COLO668 (cell line): ENCODE data around the gene MPI.
"Not testable (repeated sequence)": the region's sequence is repeated elsewhere in the genome, so short reads cannot be mapped to it uniquely, and the experiment has no call there.

Experiments
- DNase-seq: peaks from one replicate; lab custom pipeline; 2025; ENCODE audit not compliant: unreplicated experiment; lab: John Stamatoyannopoulos, UW

The MPI gene

DNA sequence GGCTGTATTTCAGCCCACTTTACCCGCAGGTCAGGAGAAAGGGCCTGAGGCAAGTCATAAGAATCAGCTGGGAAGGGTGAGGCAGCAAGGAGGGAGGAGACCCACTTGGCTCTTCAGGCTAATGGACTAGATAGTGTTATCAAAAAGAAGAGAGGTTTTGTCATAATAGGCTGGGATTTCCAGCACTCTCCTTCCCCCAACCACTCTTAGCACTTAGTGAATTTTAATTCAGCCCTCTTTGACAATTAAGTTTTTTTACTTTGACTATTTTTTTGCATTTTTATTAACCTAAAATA, 771 bp downstream of the MPI start:
- no peak for DNase-seq

DNA sequence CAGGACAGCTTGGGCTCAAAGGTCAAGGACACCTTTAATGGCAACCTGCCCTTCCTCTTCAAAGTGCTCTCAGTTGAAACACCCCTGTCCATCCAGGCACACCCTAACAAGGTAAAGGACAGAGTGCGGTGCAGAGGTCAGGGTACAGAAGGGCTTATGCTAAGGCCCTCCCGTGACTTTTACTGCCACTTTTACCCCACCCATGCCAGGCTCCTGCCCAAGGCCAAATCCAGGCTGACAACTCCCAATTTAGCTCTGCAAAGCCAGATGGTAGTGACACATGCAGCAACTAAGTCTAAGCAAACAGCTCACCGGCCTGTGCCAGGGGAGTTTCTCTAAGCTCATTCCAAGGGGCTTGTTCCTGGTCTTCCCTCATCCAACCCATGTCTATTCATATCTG, 1.6 kb downstream of the MPI start:
- no peak for DNase-seq

DNA sequence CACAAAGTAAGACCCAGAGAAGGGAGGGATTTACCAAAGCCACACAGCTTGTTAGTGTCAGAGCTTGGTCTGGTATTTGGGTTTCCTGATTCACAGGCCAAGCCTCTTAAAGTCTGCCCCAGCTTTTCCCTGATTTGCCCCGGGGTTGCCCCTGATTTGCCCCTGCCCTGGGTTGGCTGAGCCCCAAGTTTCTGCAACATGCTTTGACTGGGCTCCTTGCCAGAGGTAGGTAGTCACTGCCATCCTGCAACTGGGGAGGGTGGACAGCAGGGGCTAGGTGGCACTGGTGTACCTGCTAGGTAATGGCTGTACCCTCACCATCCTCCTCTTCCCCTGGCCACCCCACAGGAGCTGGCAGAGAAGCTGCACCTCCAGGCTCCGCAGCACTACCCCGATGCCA, 2.5 kb downstream of the MPI start:
- no peak for DNase-seq

DNA sequence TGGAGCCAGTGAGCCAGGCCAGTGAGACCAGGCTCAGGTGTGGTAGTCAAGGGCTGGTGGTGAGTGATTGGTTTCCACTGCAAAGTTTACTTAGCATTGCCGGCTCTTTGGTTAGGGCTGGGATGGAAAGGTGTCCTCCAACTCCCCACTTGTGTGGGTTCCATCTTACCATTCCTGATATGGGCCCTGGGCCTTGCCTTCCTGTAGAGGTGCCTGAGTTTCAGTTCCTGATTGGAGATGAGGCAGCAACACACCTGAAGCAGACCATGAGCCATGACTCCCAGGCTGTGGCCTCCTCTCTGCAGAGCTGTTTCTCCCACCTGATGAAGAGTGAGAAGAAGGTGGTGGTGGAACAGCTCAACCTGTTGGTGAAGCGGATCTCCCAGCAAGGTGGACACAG, 3.1 kb downstream of the MPI start:
- no peak for DNase-seq

DNA sequence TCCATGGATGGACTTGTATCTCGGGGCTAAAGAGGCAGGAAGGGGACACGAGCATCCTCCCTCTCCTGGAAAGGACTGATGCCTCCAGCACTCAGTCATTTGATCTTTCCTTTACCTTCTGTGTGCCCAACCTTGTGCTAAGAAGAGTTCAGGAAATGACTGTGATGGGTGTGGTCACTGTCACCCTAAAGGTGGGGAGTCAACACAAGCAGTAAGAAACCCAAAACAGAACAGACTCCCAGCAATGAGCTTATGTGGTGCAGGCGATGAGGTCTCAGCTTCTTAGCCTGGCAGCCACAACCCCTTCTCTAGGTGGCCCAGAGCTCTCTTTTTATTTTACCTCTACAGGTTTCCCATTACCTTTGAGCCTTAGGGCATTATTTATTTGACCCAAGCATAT, 3.8 kb downstream of the MPI start:
- DNase-seq: no peak

DNA sequence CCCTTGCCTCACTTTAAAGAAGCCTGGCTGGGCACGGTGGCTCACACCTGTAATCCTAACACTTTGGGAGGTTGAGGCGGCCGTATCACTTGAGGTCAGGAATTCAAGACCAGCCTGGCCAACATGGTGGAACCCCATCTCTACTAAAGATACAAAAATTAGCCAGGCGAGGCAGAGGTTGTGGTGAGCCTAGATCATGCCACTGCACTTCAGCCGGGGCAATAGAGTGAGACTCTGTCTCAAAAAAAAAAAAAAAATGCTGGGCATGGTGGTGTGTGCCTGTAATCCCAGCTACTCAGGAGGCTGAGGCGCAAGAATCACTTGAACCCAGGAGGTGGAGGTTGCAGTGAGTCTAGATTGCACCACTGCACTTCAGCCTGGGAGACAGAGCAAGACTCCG, 4.5 kb downstream of the MPI start:
- DNase-seq: not testable (repeated sequence)

DNA sequence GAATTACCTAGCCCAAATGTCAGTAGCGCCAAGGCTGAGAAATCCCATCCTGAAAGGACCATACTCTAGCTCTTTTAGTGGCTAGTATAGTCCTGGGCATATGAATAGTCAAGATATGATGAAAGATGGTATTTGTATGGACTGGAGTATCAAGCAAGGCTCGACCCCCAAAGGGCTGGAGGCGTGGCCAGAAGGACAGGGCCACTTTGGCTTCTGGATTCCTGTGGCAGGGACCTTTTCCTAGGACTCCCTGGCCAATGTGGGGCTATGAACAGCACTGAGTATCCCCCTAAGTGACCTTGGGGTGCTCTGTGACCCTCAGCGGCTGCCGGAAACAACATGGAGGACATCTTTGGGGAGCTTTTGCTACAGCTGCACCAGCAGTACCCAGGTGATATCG, 6.0 kb downstream of the MPI start:
- no peak for DNase-seq

DNA sequence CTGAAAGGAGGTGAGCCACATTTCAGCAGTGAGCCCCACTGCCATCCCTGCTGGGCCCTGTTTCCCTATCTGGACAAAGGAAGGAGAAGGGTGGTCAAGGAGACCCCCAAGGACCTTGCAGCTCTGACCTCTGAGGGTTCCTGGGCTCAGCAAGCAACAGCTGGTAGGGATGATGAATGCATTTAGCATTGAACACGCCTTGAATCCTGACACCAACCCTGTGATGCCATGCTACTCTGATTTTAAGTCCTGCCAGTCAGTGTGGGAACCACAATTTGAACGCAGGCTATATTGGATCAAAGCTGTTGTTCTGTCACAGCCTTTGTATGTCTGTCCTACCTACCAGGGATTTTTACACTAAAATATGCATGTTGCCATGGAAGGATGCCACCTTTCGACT, 6.5 kb downstream of the MPI start:
- no peak for DNase-seq

DNA sequence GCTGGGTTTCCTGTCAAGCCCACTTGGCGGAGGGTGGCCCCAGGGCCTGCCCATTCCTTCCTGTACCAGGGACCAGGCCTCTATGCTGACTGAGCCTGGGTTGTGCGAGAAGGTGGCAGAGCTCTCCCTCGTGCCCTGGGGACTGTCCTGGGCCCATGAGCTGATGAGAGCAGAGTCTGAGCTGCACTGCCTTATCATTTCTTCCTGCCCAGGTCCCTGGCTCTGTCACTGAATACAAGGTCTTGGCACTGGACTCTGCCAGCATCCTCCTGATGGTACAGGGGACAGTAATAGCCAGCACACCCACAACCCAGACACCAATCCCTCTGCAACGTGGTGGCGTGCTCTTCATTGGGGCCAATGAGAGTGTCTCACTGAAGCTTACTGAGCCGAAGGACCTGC, 7.5 kb downstream of the MPI start:
- no peak for DNase-seq

DNA sequence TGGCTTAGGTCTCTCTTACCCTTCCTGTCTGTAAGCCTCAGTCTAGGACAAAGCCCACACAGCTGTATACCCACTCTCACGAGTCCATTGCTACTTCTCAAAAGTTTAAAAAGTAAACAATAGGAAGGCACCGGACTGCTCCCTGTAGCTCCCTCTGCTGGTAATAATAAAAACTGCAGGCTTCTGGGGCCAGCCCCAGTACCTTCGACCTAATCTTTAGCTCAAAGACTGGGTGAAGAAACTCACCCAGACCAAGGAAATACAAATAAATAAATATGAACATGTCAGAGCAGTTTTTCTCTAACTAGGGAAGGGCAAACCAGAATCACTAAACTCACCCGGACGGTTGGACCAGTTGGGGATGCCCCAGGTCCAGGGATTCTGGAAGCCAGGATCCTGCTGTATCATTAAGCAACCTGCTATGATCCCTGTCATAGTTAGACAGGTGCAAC, 11.8 kb downstream of the MPI start:
- peak; percentile 35 for DNase-seq

DNA sequence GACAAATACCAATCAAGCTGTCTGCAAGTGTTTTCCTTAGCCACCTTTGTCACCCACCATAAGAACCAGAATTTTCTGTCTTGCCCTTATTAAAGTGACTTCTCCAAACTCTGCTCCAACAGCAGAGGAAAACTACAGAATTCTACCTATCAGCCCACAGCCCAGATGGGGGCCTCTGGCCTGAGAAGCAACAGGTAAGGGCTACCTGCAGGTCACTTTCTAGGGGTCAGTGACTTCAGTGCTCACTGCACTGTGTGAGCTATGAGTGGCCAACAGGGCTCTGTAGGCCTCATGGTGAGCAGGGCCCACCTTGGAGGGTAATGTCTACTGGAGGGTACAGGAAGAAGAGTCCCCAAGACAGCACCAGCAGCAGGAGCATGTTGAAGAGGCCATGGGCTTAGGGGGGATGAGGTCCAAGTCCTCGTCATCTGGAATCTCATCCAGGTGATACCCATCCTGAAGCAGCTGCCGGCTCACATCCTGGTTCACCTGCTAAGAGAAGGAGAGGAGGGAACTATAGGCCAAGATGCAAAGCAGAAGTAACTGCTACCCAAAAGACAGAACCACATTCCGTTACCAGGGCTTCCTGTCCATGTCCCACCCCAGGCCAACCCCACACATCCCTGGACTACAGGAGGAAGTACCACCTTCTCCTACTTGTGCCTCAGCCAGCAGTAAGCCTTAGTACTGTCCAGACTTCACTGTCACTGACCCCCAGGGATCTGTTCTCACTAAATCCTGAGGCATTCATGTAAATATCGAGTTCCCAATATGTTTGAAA, 12.6 kb downstream of the MPI start:
- DNase-seq: no peak

DNA sequence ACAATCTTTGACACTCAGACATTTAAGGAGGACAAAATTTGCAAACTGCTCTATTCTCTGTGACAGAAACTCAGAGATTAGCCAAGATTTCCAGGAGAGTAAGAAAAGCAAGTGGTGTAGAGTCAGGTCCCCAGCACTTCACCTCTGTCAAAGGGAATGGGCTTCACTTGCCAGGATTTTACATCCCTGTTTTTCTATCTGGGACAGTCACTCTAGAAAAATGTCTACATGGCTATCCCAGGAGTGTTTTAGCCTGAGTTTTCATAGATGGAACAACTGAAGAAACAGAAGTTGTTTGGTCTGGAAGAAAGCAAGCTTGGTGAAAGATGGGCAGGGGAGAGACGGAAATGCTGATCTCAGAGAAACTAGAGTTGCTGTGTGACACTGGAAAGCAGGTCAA, 13.8 kb downstream of the MPI start:
- no peak for DNase-seq

DNA sequence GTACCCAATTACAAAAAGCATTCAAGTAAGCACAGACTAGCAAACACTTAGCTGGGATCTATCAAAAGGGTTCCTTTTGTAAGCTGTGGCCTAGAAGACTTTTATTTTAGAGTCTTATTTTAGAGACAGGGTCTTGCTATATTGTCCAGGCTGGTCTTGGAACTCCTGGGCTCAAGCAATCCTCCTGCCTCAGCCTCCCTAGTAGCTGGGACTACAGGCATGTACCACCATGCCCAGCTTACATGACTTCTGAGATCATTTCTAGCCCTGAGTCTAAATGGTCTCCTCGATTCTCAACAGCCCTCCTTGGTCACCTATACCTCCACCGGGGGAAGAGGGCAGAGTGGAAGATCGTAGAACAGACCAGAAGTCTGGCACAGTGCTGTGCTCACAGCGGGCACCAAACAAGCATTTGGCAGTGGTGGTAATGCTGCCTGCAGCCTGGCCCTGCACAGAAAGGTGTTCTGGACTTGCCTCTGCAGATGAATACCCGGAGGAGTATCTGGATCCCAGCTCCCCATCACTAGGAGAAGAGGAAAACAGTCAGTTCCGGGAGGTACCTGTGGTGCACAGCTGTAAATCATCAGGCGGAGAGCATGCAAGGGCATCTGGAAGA, 14.5 kb downstream of the MPI start:
- DNase-seq: no peak

DNA sequence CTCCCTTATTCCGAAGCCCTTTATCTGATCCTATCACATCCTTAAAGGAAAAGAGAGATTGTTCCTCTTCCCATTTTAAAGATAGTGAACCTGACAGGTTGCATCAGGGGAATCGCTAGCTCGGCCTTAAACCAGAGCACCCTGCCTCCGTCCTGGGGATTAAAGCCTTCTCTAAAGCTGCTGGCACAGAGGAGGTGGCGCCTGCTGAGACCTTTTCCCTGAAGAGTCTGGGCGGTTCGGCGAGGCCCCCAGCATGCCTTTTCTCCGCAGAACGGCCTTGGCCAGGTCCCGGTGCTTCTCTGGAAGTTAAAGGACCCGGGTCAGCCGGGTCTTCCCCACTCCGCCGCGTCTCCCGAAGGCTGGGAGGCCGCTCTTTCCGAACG, 16.2 kb downstream of the MPI start:
- no peak for DNase-seq

DNA sequence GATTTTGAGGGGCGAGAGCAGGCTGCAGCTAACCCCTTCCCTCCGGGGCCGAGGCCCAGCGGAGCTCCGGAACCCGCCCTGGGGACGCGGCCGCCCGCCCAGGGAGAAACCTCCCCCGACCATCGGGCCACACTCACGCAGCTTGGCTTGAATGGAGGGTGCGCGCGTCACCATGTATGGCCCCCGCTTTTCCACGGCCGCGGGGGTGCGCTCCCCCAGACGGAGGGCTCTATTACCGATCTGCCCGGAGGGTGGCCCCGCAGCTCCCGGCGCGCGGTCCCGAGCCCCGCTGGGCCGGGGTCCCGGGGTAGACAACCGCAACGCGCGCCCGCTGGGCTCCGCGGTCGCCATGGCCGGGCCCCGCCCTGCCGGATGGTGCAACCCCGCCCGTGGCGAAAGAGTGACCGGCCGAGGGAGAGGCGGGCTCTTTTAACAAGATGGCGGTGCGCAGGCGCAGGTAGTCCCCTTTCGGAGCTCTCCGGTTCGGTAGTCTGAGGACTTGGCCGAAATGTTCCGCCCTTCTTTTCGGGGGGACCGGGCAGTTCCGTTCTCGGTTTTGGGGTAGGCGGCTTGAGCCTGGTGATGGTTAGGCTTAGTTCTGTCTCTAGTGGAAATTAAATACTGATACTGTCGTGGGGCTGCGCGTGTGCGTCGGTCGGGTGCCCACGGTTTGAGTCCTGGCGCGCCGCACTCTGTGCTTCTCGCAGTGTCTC, 16.8 kb downstream of the MPI start, which contains the start of gene FAM219B:
Gene FAM219B (minus strand): TSS at position 402 of the 713 bp plus-strand sequence. CDS start 51 bp downstream, at position 351.
- peak; percentile 92 for DNase-seq

DNA sequence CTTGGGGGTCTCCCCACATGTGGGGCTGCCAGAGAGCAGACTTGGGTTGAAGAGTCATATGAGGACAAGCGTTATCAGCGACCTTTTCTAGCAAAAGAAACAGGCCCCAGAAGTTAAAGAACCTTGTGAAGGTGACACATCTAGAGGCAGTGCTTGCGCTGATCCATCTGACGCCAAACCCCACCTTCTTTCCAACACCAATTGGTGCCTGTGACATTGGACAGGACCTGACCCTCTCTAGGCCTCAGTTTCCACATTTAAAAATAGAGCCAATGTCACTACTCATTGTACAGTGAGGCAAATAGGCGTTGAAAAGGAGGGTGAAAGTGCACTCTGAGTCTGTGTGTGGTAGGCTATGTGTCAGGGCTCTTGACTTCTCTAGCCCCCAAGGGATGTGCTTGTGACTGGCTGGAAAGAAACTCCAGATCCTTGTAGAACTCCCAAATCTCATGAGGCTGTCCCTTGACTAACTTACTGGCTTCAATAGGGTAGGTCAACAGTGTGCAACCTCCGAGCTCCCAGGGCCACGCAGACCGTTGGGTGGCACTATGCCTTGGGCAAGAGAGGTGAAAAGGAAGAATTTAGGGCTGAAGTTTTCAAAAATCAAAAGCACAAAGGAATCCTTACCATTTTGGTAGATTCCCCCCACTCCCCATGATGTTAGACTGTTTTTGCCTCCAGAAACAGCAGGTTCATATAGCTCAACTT, 17.5 kb downstream of the MPI start:
- DNase-seq: no peak

DNA sequence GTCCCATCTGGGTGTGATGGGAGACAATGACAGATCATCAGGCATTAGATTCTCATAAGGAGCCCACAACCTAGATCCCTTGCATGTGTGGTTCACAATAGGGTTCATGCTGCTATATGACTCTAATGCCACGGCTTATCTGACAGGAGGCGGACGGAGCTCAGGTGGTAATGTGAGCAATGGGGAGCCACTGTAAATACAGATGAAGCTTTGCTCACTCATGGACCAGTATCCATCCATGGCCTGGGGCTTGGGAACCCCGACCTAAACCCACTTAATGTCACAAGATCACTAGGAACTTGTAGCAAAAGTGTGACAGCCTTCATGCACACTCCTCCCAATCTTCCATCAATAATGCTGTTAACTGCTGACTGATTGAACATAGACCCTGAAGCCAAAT, 18.8 kb downstream of the MPI start:
- DNase-seq: no peak

DNA sequence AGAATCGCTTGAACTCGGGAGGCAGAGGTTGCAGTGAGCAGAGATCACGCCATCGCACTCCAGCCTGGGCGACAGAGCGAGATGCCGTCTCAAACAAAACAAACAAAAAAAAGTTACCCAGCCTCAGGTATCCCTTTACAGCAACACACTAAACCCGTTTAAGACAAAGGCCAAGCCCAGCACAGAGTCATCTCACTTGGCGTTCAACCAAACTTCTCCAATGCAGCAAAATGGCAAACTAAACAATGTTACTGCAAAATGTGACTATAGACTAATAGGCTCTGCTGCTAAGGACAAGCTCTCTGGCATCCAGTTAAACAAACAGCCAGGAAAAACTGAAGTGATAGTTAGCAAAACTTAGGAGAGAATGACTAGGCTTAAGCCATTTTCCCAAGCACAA, 23.2 kb downstream of the MPI start:
- DNase-seq: no peak

DNA sequence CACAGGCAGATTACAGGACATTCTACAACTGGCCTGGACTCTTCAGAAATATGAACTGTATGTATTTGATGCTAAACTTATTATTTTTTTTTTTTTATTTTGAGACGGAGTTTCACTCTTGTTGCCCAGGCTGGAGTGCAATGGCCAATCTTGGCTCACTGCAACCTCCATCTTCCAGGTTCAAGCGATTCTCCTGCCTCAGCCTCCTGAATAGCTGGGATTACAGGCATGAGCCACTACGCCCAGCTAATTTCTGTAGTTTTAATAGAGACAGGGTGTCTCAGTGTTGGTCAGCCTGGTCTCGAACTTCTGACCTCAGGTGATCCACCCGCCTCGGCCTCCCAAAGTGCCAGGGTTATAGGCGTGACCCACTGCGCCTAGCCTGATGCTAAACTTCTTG, 24.0 kb downstream of the MPI start:
- not testable (repeated sequence) for DNase-seq

DNA sequence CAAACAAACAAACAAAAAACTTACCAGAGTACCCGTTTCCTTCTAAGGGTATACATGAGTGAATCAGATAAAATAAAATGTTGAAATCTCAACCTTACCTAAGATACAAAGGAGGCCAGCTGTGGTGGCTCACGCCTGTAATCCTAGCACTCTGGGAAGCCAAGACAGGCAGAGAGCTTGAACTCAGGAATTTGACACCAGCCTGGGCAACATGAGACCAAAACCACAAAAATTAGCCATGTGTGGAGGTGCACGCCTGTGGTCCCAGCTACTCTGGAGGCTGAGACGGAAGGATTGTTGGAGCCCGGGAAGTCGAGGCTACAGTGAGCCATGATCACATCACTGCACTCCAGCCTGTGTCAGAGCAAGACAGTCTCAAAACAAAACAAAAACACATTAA, 27.8 kb downstream of the MPI start:
- DNase-seq: no peak

DNA sequence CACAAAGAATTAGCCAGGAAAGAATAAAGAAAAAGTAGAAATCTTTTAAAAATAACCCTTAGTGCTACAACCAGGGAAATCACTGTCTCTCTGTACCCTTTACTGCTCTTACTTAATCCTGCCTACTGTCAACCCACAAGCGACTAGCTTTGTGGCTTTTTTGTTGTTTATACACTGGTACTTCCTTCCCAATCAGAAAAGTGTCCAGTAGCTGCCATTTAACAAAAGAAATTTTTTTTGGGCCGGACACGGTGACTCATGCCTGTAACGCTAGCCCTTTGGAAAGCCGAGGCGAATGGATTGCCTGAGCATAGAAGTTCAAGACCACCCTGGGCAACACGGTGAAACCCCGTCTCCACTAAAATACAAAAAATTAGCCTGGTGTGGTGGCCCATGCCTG, 30.6 kb downstream of the MPI start:
- DNase-seq: no peak

DNA sequence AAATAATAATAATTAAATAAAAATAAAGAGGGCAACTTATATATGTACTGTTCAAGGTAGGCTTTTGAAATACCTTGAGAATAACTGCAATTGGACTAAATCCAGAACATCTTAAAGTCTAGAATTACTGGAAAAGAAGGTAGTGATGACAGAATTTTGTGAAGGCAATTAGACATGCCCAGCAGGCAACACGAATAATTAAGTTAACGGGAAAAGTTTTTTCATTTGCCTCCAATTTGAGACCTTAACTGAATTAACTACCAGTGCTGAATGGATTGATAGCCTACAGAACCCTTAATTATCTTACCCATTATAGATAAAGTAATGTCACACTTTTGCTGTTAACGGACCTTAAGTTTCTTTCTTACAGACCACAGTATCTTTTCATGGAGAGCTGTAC, 34.7 kb downstream of the MPI start:
- DNase-seq: no peak
